BJ (cell line): ENCODE data around the gene KMT5B. TPM values are rescaled to one million over a fixed set of nuclear protein-coding genes. Genes with fewer than 3 reads are reported as not detected.

Experiments
- CTCF ChIA-PET: fragments of 350-600 bp; formaldehyde crosslinking; extraction: SDS; loops from one replicate; lab custom pipeline; 2021; ENCODE audit warnings: antibody characterized with exemption, inconsistent platforms; lab: Yijun Ruan, JAX
- POLR2A ChIA-PET: fragments of 300-600 bp; sonication (Branson Sonifier 250); formaldehyde crosslinking; extraction: SDS; loops from one replicate; lab custom pipeline; 2021; ENCODE audit warnings: antibody characterized with exemption; lab: Charles Lee
- DNase-seq: peaks from one replicate; pipeline ENCODE4 v3.0.0-alpha.2; 2011; ENCODE audit warnings: low read depth
- H3K27me3 ChIP-seq: 2 replicates; pipeline ENCODE4 v1.6.0; 2011; ENCODE audit warnings: low read length; ENCODE audit not compliant: control insufficient read depth, insufficient read depth
- H3K36me3 ChIP-seq: 2 replicates; pipeline ENCODE4 v1.5.1; 2011; ENCODE audit warnings: low read length; ENCODE audit not compliant: control insufficient read depth, insufficient read depth
- H3K4me3 ChIP-seq: 2 replicates; pipeline ENCODE4 v1.5.1; 2011; ENCODE audit warnings: low read depth, mild to moderate bottlenecking, control low read depth, low read length
- polyA plus RNA-seq: library from polyadenylated mRNA; depleted of rRNA; stranded (reverse); fragments of >200 nt; gene quantifications from 2 replicates; pipeline ENCODE4 v1.2.3, GENCODE V29; 2011
- TF ChIP-seq, protein P1 (sequence below): IDR thresholded peaks from 2 replicates; pipeline ENCODE4 v1.5.1; 2011; ENCODE audit warnings: low read depth, mild to moderate bottlenecking, control low read depth, inconsistent platforms, low read length, moderate library complexity; ENCODE audit not compliant: insufficient read depth

Gene KMT5B
- polyA plus RNA-seq, 1 experiment, result 7.3 TPM

DNA sequence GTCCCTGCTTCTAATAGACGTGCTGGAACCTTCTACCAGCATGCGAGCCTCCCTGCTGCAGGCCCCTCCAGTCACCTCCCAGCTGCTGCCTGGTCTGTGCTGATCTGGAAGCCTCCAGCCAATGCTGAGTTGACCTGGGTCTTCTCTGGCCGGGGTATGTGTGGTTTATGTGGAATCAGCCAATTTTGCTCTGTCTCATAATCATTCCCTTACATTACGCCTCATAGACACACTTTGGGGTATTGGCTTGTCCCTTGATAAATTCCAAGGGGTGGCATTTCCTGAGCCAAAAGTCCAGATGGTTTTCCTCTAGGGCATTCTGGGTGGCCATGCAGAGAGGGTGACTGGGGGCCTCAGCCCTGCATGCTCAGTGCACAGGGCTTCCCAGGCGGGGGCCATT is 8.3 kb upstream of the KMT5B start:
- DNase-seq, result no peak
- H3K36me3 ChIP-seq, result no peaks in the 10 kb centered on the region
- ChIA-PET POLR2A (no interaction called here), CTCF (interaction anchor here (2.5 kb wide), 1 partner anchor 12 kb away, joined by 7 read pairs; no protein-coding TSS in a partner anchor)
- TF ChIP-seq, protein P1, sequence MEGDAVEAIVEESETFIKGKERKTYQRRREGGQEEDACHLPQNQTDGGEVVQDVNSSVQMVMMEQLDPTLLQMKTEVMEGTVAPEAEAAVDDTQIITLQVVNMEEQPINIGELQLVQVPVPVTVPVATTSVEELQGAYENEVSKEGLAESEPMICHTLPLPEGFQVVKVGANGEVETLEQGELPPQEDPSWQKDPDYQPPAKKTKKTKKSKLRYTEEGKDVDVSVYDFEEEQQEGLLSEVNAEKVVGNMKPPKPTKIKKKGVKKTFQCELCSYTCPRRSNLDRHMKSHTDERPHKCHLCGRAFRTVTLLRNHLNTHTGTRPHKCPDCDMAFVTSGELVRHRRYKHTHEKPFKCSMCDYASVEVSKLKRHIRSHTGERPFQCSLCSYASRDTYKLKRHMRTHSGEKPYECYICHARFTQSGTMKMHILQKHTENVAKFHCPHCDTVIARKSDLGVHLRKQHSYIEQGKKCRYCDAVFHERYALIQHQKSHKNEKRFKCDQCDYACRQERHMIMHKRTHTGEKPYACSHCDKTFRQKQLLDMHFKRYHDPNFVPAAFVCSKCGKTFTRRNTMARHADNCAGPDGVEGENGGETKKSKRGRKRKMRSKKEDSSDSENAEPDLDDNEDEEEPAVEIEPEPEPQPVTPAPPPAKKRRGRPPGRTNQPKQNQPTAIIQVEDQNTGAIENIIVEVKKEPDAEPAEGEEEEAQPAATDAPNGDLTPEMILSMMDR, result no peak
- H3K4me3 ChIP-seq, result no peak overlapping the region
- H3K27me3 ChIP-seq, result peaks cover 8% of the 10 kb centered on the region; the same call in 1 of the 2 replicates

GRCh38 chr11:68216171-68216938 is 3.3 kb upstream of the KMT5B start:
- ChIA-PET POLR2A (no interaction called here), CTCF (interaction anchor here (1.3 to 3.4 kb wide), 4 partner anchors 8 to 230 kb away, joined by 3 to 12 read pairs (median 4); no protein-coding TSS in a partner anchor)
- Histone ChIP-seq H3K36me3 (no peaks in the 10 kb centered on the region), H3K27me3 (peaks cover 5% of the 10 kb centered on the region; the same call in 1 of the 2 replicates), H3K4me3 (no peak overlapping the region)
- no peak for DNase-seq
- TF ChIP-seq, protein P1, result no peak

DNA sequence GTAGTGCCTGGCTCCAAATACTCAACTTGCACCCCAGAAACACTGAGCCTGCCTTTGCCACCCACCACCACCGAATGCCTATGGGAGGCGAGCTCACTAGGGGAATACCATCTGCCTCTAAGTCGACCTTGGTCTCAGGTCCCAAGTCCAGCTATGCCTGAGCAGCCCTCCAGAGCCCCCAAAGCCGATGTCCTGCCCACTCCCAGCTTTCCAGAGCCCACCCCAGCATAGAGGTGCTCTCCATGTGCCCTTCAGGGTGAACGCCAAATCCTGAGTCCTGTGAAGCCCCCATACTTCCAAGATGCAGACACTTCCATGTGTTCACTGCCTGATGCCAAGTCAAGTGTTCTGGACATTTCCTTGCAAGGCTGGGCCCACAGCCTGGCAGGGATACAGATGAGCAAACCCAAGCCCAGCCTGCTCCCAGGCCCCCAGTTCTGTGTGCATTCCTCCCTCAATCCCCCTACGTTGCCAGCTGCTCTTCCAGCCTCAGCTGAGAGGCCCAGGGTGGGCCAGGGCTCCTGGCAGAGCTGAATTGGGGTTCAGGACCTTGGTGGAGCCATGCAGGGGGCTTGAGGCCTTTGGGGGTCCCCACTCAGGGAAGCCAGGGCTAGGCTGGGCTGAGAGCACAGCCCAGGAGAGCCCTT is 2.6 kb upstream of the KMT5B start:
- Histone ChIP-seq H3K36me3 (no peaks in the 10 kb centered on the region), H3K4me3 (no peak overlapping the region), H3K27me3 (peaks cover 5% of the 10 kb centered on the region; the same call in 1 of the 2 replicates)
- ChIA-PET CTCF (interaction anchor here (1.0 to 3.4 kb wide), 4 partner anchors 32 to 231 kb away, joined by 3 to 12 read pairs (median 4); no protein-coding TSS in a partner anchor), POLR2A (interaction anchor here (0.6 kb wide), 1 partner anchor 626 kb away, joined by 3 read pairs; the partner anchor contains the start of gene CPT1A)
- TF ChIP-seq, protein P1, result no peak
- no peak for DNase-seq

DNA sequence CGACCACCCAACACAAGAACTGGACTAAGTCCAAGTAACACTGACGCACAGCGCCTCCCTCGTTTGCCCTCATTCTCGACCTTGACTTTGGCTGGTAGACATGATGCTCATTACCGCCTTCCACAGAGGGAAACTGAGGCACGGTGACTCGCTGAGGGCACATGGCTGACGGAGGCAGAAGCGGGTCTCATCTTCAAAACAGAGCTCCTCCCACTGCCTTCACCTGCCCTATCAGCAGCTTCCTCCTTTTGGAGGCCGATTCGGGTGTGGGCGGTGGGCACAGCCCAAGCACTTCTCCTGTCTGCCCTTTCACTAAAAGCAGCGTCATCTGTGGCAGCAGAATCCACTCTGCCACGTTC is 2.0 kb upstream of the KMT5B start:
- ChIA-PET CTCF (interaction anchor here (1.0 to 3.4 kb wide), 4 partner anchors 32 to 231 kb away, joined by 3 to 12 read pairs (median 4); no protein-coding TSS in a partner anchor), POLR2A (interaction anchor here (0.6 kb wide), 1 partner anchor 627 kb away, joined by 3 read pairs; the partner anchor contains the start of gene CPT1A)
- H3K36me3 ChIP-seq, result no peaks in the 10 kb centered on the region
- no peak overlapping the region for H3K4me3 ChIP-seq
- TF ChIP-seq, protein P1, result no peak
- H3K27me3 ChIP-seq, result peaks cover 5% of the 10 kb centered on the region; the same call in 1 of the 2 replicates
- DNase-seq, result no peak
